SK-N-SH treated with all-trans-retinoic acid at 6 μM for 48 hours (cell line): ENCODE measurements around the gene SLC27A5.

Source experiments
- ATAC-seq: fragments of 200-7000 bp; cut with Tn5 transposase; 3 replicates; pipeline ENCODE4 v1.9.1; 2020; ENCODE audit warnings: mild to moderate bottlenecking, moderate library complexity
- ARNTL ChIP-seq: fragments of 450-650 bp; formaldehyde crosslinking; IDR thresholded peaks from 2 replicates; pipeline ENCODE4 v1.5.0; 2020; ENCODE audit warnings: low read depth, mild to moderate bottlenecking, moderate library complexity, borderline replicate concordance
- BACH2 ChIP-seq: fragments of 250-450 bp; sonication (Bioruptor Pico); IDR thresholded peaks from 2 replicates; pipeline ENCODE4 v1.9.0; 2021; ENCODE audit warnings: mild to moderate bottlenecking, borderline replicate concordance
- CSDC2 ChIP-seq: fragments of 250-450 bp; sonication (Bioruptor Pico); IDR thresholded peaks from 2 replicates; pipeline ENCODE4 v1.5.0; 2020; ENCODE audit warnings: mild to moderate bottlenecking, moderate library complexity
- ESRRG ChIP-seq: fragments of 250-450 bp; sonication (Bioruptor Pico); IDR thresholded peaks from 2 replicates; pipeline ENCODE4 v1.6.1; 2021; ENCODE audit warnings: mild to moderate bottlenecking
- GLIS3 ChIP-seq: fragments of 250-450 bp; sonication (Bioruptor Pico); IDR thresholded peaks from 2 replicates; pipeline ENCODE4 v1.5.0; 2020; ENCODE audit warnings: mild to moderate bottlenecking, moderate library complexity
- ISL1 ChIP-seq: fragments of 250-450 bp; sonication (Bioruptor Pico); IDR thresholded peaks from 2 replicates; pipeline ENCODE4 v2.1.2; 2022; ENCODE audit warnings: mild to moderate bottlenecking, moderate library complexity
- OSR1 ChIP-seq: fragments of 250-450 bp; sonication (Bioruptor Pico); IDR thresholded peaks from 2 replicates; pipeline ENCODE4 v1.8.0; 2022; ENCODE audit warnings: moderate library complexity, mild to moderate bottlenecking, inconsistent platforms
- PPARA ChIP-seq: fragments of 250-450 bp; sonication (Bioruptor Pico); IDR thresholded peaks from 2 replicates; pipeline ENCODE4 v1.5.0; 2020; ENCODE audit warnings: mild to moderate bottlenecking, borderline replicate concordance
- RARB ChIP-seq: fragments of 250-450 bp; sonication (Bioruptor Pico); IDR thresholded peaks from 2 replicates; pipeline ENCODE4 v1.8.0; 2021; ENCODE audit warnings: mild to moderate bottlenecking, moderate library complexity
- SNAI2 ChIP-seq: fragments of 250-450 bp; sonication (Bioruptor Pico); IDR thresholded peaks from 2 replicates; pipeline ENCODE4 v1.5.0; 2020; ENCODE audit warnings: mild to moderate bottlenecking, moderate library complexity
- TCF4 ChIP-seq: fragments of 250-450 bp; sonication (Bioruptor Pico); IDR thresholded peaks from 2 replicates; pipeline ENCODE4 v1.8.0; 2021; ENCODE audit warnings: mild to moderate bottlenecking, moderate library complexity, borderline replicate concordance
- TOX ChIP-seq: fragments of 250-450 bp; sonication (Bioruptor Pico); IDR thresholded peaks from 2 replicates; pipeline ENCODE4 v1.8.0; 2021; ENCODE audit warnings: mild to moderate bottlenecking, moderate library complexity, borderline replicate concordance
- ZC3H10 ChIP-seq: fragments of 250-450 bp; sonication (Bioruptor Pico); IDR thresholded peaks from 2 replicates; pipeline ENCODE4 v1.5.1; 2021; ENCODE audit warnings: mild to moderate bottlenecking, moderate library complexity
- ZFP3 ChIP-seq: fragments of 250-450 bp; sonication (Bioruptor Pico); IDR thresholded peaks from 2 replicates; pipeline ENCODE4 v1.5.0; 2020; ENCODE audit warnings: mild to moderate bottlenecking, moderate library complexity
- ZFP30 ChIP-seq: fragments of 450-650 bp; formaldehyde crosslinking; IDR thresholded peaks from 2 replicates; pipeline ENCODE4 v1.5.0; 2022; ENCODE audit warnings: mild to moderate bottlenecking, moderate library complexity
- ZNF565 ChIP-seq: fragments of 450-650 bp; formaldehyde crosslinking; conservative IDR thresholded peaks from 2 replicates; pipeline ENCODE4 v1.5.0; 2020; ENCODE audit warnings: low read depth, mild to moderate bottlenecking, moderate library complexity
- ZNF8 ChIP-seq: fragments of 450-650 bp; formaldehyde crosslinking; IDR thresholded peaks from 2 replicates; pipeline ENCODE4 v1.5.0; 2020; ENCODE audit warnings: mild to moderate bottlenecking, moderate library complexity
- TF ChIP-seq, protein P1 (sequence below): fragments of 250-450 bp; sonication (Bioruptor Pico); IDR thresholded peaks from 2 replicates; pipeline ENCODE4 v1.5.1; 2020; ENCODE audit warnings: low read depth, mild to moderate bottlenecking, moderate library complexity
- TF ChIP-seq, protein P2 (sequence below): fragments of 250-450 bp; sonication (Bioruptor Pico); IDR thresholded peaks from 2 replicates; pipeline ENCODE4 v1.5.0; 2020; ENCODE audit warnings: mild to moderate bottlenecking, moderate library complexity
- TF ChIP-seq, protein P3 (sequence below): fragments of 250-450 bp; sonication (Bioruptor Pico); IDR thresholded peaks from 2 replicates; pipeline ENCODE4 v1.8.0; 2020; ENCODE audit warnings: mild to moderate bottlenecking, moderate library complexity, borderline replicate concordance
- TF ChIP-seq, protein P4 (sequence below): fragments of 250-450 bp; sonication (Bioruptor Pico); IDR thresholded peaks from 2 replicates; pipeline ENCODE4 v1.8.0; 2021; ENCODE audit warnings: low read depth, mild to moderate bottlenecking, moderate library complexity, borderline replicate concordance

The SLC27A5 gene

DNA sequence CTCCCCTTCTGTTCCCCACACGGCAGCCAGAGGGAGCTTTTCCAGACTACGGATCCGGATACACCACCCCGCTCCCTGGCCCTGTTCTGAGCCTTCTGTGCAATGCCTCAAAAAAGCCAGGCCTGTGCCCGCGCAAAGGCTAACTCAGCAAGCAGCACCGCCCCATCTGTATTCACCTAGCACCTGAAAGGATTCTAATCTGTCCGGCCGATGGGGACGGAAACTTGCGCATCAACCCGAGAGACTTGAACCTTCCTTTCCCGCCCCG, 7.2 kb upstream of the SLC27A5 start (continued):
- TF ChIP-seq, protein P1, sequence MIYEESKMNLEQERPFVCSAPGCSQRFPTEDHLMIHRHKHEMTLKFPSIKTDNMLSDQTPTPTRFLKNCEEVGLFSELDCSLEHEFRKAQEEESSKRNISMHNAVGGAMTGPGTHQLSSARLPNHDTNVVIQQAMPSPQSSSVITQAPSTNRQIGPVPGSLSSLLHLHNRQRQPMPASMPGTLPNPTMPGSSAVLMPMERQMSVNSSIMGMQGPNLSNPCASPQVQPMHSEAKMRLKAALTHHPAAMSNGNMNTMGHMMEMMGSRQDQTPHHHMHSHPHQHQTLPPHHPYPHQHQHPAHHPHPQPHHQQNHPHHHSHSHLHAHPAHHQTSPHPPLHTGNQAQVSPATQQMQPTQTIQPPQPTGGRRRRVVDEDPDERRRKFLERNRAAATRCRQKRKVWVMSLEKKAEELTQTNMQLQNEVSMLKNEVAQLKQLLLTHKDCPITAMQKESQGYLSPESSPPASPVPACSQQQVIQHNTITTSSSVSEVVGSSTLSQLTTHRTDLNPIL (CRISPR knock-in tag), result no peak
- TF ChIP-seq ZNF8 (CRISPR knock-in tag), result no peak
- TF ChIP-seq, all 23 proteins: peak for 0

DNA sequence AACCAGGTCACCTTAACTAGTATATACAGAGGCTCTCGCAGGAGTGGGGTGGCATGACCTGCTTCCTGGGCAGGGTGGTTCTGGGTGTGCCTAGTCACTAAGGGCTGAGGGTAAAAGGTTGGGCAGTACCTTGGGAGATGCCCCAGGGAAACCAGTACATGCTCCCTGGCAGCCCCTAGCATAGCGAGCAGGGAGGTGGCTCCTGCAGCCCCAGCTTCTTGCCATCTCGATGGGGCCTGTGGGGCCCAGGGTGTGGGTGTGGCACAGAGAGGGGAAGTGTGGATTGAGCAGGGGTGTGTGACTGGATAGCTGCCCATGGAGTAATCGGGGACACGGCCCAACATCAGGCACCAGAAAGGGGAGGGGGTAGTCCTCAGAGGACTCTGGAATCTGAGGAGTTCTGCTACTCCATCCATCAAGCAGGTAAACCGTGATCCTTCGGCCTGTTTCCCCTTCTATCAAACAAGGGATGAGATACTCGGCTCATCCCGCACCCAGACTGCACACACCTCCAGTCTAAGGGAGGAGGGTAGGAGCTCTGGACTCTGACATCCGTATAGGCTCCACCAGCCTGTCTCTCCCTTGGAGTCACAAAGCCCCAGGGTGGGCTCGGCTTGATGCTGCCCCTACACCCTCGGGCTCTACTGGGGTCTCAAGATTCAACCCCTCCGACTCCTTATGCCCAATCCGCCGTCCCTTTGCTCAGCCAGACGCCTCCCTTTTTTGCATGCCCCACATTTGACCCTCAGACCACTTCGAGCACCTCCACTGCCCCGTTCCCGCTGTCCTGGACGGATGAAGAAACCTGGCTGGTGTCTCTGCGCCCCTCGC, 6.7 kb upstream of the SLC27A5 start:
- ATAC-seq, result no peak
- TF ChIP-seq, protein P2, sequence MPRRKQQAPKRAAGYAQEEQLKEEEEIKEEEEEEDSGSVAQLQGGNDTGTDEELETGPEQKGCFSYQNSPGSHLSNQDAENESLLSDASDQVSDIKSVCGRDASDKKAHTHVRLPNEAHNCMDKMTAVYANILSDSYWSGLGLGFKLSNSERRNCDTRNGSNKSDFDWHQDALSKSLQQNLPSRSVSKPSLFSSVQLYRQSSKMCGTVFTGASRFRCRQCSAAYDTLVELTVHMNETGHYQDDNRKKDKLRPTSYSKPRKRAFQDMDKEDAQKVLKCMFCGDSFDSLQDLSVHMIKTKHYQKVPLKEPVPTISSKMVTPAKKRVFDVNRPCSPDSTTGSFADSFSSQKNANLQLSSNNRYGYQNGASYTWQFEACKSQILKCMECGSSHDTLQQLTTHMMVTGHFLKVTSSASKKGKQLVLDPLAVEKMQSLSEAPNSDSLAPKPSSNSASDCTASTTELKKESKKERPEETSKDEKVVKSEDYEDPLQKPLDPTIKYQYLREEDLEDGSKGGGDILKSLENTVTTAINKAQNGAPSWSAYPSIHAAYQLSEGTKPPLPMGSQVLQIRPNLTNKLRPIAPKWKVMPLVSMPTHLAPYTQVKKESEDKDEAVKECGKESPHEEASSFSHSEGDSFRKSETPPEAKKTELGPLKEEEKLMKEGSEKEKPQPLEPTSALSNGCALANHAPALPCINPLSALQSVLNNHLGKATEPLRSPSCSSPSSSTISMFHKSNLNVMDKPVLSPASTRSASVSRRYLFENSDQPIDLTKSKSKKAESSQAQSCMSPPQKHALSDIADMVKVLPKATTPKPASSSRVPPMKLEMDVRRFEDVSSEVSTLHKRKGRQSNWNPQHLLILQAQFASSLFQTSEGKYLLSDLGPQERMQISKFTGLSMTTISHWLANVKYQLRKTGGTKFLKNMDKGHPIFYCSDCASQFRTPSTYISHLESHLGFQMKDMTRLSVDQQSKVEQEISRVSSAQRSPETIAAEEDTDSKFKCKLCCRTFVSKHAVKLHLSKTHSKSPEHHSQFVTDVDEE (CRISPR knock-in tag), result no peak
- TF ChIP-seq OSR1 (CRISPR knock-in tag), result no peak
- no peak for TF ChIP-seq ZNF8 (CRISPR knock-in tag)
- no peak for TF ChIP-seq PPARA (CRISPR knock-in tag)
- no peak for TF ChIP-seq RARB (CRISPR knock-in tag)
- no peak for TF ChIP-seq ARNTL (CRISPR knock-in tag)
- no peak for TF ChIP-seq GLIS3 (CRISPR knock-in tag)
- TF ChIP-seq, protein P3, sequence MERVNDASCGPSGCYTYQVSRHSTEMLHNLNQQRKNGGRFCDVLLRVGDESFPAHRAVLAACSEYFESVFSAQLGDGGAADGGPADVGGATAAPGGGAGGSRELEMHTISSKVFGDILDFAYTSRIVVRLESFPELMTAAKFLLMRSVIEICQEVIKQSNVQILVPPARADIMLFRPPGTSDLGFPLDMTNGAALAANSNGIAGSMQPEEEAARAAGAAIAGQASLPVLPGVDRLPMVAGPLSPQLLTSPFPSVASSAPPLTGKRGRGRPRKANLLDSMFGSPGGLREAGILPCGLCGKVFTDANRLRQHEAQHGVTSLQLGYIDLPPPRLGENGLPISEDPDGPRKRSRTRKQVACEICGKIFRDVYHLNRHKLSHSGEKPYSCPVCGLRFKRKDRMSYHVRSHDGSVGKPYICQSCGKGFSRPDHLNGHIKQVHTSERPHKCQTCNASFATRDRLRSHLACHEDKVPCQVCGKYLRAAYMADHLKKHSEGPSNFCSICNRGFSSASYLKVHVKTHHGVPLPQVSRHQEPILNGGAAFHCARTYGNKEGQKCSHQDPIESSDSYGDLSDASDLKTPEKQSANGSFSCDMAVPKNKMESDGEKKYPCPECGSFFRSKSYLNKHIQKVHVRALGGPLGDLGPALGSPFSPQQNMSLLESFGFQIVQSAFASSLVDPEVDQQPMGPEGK, result no peak
- no peak for TF ChIP-seq SNAI2
- TF ChIP-seq, protein P1 (CRISPR knock-in tag), result no peak
- no peak for TF ChIP-seq CSDC2 (CRISPR knock-in tag)
- TF ChIP-seq TOX, result no peak
- TF ChIP-seq ZNF565 (CRISPR knock-in tag), result no peak
- no peak for TF ChIP-seq ESRRG (CRISPR knock-in tag)
- TF ChIP-seq ISL1 (CRISPR knock-in tag), result no peak
- TF ChIP-seq ZFP3 (CRISPR knock-in tag), result no peak
- no peak for TF ChIP-seq TCF4
- no peak for TF ChIP-seq BACH2 (CRISPR knock-in tag)
- TF ChIP-seq, protein P4, sequence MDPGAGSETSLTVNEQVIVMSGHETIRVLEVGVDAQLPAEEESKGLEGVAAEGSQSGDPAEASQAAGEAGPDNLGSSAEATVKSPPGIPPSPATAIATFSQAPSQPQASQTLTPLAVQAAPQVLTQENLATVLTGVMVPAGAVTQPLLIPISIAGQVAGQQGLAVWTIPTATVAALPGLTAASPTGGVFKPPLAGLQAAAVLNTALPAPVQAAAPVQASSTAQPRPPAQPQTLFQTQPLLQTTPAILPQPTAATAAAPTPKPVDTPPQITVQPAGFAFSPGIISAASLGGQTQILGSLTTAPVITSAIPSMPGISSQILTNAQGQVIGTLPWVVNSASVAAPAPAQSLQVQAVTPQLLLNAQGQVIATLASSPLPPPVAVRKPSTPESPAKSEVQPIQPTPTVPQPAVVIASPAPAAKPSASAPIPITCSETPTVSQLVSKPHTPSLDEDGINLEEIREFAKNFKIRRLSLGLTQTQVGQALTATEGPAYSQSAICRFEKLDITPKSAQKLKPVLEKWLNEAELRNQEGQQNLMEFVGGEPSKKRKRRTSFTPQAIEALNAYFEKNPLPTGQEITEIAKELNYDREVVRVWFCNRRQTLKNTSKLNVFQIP (CRISPR knock-in tag), result no peak

DNA sequence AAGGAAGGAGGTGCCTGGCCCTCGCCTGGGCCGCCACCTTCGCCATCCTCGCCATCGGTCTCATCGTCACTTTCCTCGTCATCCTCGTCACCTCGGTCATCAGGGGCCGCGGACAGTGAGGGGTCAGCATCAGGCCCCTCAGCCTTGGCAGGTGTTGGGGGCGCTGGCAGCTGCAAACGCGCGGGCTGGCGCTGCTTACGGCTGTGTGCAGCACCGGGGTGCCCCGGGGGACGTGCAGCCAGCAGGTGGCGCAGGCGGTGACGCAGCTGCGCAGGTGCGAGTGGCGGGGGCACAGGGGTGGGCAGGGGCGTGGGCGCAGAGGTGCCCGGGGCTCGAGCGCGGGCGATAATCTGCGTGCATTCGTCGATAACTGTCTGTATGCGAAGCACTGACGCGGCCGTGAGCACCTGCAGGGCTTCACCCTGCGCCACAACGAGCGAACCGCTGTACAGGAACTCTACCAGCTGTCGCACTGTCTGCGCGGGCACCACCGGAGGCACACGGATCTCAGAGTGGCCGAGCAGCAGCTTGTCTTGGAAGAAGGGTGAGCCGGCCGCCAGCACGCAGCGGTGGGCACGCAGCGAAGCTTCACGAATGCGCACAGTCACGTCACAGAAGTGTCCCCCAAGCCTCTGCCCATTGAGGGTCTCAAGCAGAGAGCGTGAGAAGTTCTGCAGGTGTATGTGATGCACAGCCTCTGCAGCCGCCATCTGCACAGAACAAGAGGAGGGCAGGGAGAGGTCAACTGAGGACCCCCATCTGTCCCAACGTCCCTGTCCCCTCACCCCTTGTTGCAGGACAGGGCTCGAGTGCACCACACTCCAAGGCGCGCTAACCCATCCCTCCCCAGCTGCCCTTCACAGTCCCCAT, 5.4 kb upstream of the SLC27A5 start:
- ATAC-seq, result no peak
- TF ChIP-seq ZC3H10 (CRISPR knock-in tag) (no peak), ISL1 (CRISPR knock-in tag) (no peak), TCF4 (no peak), TOX (no peak), ZFP30 (CRISPR knock-in tag) (no peak), ESRRG (CRISPR knock-in tag) (no peak), CSDC2 (CRISPR knock-in tag) (no peak), ZFP3 (CRISPR knock-in tag) (no peak)
- TF ChIP-seq, protein P3, result no peak
- TF ChIP-seq, protein P1 (CRISPR knock-in tag), result no peak
- TF ChIP-seq, protein P4 (CRISPR knock-in tag), result no peak
